NCI-H2227 treated with DMSO at 0.1 percent for 48 hours (cell line): ENCODE results near the gene FRMPD2.
"Not testable (repeated sequence)": the region's sequence is repeated elsewhere in the genome, so short reads cannot be mapped to it uniquely, and the experiment has no call there.

Experiments used
- DNase-seq: peaks from one replicate; lab custom pipeline; 2025; lab: John Stamatoyannopoulos, UW

Gene FRMPD2

GRCh38 chr10:48289501-48290238 is 15.2 kb upstream of the FRMPD2 start:
- no peak for DNase-seq

GRCh38 chr10:48288661-48289060 is 14.2 kb upstream of the FRMPD2 start:
- no peak for DNase-seq

DNA sequence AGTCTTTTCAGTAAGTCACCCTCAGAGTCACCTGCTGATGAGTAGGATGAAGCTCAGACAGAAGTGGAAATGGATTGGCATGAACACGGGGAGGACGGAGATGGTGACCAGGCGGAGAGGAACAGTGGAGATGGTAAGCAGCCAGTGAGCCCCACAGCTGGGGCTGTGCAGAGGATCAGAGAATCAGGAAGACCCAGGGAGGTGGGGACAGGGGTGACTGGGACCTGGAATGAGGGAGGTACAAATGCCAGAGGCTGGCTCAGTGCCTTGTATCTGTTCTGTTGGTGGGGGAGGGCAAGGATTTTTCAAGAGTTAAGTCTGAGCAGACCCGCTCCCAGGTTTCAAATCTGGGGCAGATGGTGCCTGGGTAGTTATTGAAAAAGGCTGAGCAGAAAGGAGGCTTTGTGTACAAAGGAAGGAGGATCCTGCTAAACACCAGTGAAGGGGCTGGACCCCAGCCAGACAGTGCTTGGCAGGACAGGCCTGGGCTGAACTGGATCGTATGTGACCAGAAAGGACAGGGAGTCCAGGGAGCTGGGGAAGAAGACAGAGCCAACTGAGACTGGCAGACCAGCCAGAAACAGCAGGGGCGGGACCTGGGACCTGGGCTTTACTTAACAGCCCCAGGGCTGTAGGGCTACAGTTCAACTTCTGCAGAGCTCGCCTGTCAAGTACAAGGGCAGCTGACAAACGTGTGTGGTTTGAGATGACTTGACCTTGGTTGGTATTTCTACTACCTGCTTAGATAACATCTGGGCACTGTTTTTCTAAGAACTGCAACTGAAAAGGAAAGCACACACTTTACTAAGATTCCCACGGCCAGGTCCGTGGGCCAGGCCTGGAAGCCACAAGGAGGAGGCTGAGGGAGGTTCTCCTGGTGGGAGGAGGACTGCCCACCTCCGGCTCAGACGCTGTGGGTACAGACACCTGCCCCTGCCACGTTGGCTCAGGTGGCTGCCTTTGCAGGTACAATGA is 13.2 kb upstream of the FRMPD2 start:
- no peak for DNase-seq

GRCh38 chr10:48286356-48286755 is 11.9 kb upstream of the FRMPD2 start:
- DNase-seq: no peak

DNA sequence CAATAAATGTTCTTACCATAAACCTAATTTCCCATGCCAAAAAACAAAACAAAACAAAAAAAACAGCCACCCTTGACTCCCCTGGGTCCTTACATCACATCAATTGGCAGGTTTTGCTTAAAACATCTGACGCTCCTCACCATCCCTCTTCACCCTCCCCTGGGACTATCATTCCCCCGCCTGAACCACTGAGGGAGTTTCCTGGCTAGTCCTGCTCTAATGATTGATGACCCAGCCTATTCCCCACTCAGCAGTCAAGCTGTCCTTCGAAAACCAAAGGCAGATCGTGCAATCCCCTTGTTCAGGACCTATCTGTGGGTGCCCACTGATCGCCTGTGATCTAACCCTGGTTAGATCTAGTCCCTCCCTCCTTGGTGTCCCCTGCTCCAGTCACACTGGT is 11.2 kb upstream of the FRMPD2 start:
- DNase-seq: no peak

GRCh38 chr10:48284811-48285210 is 10.3 kb upstream of the FRMPD2 start:
- no peak for DNase-seq

GRCh38 chr10:48284002-48284546 is 9.6 kb upstream of the FRMPD2 start:
- DNase-seq: no peak

- DNase-seq: no peak
These were observed 8.3 kb upstream of the FRMPD2 start for GRCh38 chr10:48282829-48283228.

- DNase-seq: not testable (repeated sequence)
These were observed 7.2 kb upstream of the FRMPD2 start for GRCh38 chr10:48281697-48282096.

GRCh38 chr10:48279081-48279751 is 4.7 kb upstream of the FRMPD2 start:
- no peak for DNase-seq

- DNase-seq: no peak
These were observed 2.6 kb upstream of the FRMPD2 start for GRCh38 chr10:48277093-48277492.

GRCh38 chr10:48273741-48274140 is 755 bp downstream of the FRMPD2 start:
- no peak for DNase-seq

GRCh38 chr10:48272682-48273081 is 1.8 kb downstream of the FRMPD2 start:
- DNase-seq: no peak

- DNase-seq: no peak
These were observed 3.3 kb downstream of the FRMPD2 start for GRCh38 chr10:48271047-48271730.

- no peak for DNase-seq
These were observed 8.0 kb downstream of the FRMPD2 start for GRCh38 chr10:48266528-48266927.

GRCh38 chr10:48258105-48258504 is 16.4 kb downstream of the FRMPD2 start:
- no peak for DNase-seq

DNA sequence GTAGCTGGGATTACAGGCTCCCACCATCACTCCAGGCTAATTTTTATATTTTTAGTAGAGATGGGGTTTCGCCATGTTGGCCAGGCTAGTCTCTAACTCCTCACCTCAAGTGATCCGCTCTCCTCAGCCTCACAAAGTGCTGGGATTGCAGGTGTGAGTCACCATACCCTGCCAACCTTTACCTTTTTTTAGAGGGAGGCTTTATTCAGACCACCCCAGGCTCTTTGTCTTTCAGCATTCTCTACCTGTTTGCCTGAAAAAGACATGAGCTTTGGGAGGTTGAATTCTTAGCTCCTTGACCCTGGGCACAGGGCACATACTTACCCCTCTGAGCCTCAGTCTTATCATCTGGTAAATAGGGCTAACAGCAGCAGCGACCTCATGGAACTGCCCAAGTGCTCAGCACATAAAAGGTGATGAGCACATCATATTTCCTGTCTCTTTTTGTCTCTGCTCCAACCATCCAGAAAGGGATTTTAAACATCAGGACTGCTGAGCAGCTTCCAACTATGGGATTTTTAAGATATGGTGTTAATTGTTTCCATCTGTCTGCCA is 17.0 kb downstream of the FRMPD2 start:
- DNase-seq: no peak

GRCh38 chr10:48255722-48256121 is 18.8 kb downstream of the FRMPD2 start:
- DNase-seq: no peak

DNA sequence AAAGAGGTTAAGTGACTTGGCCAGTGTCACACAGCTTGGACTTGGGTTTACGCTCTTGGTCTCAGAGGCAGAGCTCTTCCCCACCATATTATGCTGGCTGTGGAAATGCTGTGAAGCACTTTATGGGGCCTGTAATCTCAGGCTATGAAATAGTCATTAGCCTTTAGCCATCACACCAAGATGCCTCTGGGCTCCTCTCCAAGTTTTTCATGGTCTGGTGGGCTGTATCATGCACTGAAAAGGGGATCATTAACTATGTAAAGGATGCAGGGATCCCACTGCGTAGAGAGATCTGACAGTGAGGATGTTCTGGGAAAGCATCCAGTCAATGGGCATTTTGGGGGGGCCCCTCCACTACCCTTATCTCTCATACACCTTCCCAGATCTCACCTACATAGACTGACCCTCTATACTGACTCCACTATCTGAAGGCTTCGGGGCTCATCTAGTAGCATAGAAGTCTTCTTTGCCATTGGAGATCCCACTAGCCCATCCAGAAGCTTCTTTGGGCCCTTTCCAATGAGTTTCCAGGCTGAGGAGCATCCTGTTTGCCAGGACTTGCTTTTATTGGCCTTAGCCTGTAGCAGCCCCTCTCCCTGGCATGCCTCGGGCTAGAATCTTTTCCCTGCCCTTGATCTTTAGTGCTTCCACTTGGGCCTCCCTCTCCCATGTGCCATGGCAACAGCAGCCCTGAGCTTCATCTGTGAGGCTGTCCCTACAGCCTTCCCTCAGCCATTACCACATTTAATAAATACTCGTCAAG is 19.6 kb downstream of the FRMPD2 start:
- no peak for DNase-seq

GRCh38 chr10:48253970-48254657 is 20.4 kb downstream of the FRMPD2 start:
- DNase-seq: no peak
